HG02938 (cell line): Measurements from ENCODE around the gene ARNT2.

Experiments used
- ATAC-seq: cut with Tn5 transposase; IDR thresholded peaks from one replicate; pipeline ENCODE4 v1.9.1; 2021; ENCODE audit warnings: mild to moderate bottlenecking, moderate library complexity; ENCODE audit not compliant: unreplicated experiment

ARNT2 gene

GRCh38 chr15:80568876-80569605 is 164.9 kb downstream of the ARNT2 start:
- ATAC-seq = no peak

GRCh38 chr15:80569656-80570055 is 165.5 kb downstream of the ARNT2 start:
- ATAC-seq = no peak

- no peak for ATAC-seq
Observed at GRCh38 chr15:80570553-80570952, 166.4 kb downstream of the ARNT2 start.

- no peak for ATAC-seq
Observed at GRCh38 chr15:80572337-80572736, 168.2 kb downstream of the ARNT2 start.

DNA sequence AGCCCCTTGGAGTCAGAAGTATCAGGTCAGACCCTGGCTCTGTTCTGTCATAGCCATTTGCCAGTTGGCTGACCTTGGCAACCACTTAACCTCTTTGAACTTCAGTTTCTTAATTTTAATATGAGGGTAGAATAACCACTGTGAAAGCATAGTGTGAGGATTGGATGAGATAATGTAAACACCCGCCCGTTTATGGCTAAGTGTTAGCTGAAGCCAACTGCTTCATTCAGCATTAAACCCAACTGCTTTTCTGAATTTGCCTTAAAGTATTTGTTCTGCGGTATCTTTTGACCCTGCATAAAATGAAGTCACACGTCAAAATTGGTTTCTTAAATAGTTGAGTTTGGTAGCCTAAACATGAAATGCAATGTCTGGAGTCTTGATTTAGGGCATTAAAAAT is 169.4 kb downstream of the ARNT2 start:
- ATAC-seq = no peak

- ATAC-seq = no peak
Observed at GRCh38 chr15:80574590-80574989, 170.4 kb downstream of the ARNT2 start.

- no peak for ATAC-seq
Observed at GRCh38 chr15:80576519-80577090, 172.4 kb downstream of the ARNT2 start.

GRCh38 chr15:80577552-80578205 is 173.5 kb downstream of the ARNT2 start:
- ATAC-seq = no peak

DNA sequence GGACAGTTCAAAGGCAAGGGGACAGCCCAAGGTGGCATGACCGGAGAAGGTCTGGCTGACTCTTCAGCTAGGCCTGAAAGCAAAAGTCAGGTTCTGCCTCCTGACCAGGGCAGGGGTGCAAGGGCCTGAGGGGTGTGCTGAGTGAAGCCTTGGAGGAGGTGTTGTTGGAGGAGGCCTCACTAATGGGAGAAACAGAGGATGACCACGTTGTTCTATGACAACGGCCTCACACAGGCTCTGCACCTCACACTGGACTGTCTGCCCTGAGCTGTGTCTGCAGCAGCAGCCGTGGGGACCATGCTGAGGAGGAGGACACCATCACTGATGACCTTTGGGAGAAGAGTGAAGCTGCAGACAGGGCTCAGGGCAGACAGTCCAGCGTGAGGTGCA is 174.0 kb downstream of the ARNT2 start:
- no peak for ATAC-seq

GRCh38 chr15:80578871-80579270 is 174.7 kb downstream of the ARNT2 start:
- ATAC-seq = no peak

DNA sequence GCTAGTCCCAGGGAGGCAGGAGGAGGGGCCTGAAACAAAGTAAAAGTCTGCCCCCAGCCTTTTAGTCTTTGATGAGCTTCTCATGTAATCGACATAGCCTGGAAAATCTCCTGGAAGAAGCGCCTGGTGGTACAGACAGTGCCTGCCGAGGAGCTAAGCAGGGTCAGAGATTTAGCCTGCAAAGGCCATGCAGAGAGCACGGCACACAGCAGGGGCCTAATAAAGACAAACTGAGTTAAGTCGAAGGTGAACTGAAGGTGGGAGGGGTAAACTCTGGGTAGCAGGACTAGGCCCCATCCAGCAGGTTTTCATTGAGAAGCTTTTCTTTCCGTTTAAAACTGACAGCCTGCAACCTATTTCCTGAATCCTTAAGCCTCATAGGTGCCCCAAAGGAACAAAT is 175.4 kb downstream of the ARNT2 start:
- ATAC-seq = no peak

- no peak for ATAC-seq
Observed at GRCh38 chr15:80580106-80580505, 175.9 kb downstream of the ARNT2 start.

DNA sequence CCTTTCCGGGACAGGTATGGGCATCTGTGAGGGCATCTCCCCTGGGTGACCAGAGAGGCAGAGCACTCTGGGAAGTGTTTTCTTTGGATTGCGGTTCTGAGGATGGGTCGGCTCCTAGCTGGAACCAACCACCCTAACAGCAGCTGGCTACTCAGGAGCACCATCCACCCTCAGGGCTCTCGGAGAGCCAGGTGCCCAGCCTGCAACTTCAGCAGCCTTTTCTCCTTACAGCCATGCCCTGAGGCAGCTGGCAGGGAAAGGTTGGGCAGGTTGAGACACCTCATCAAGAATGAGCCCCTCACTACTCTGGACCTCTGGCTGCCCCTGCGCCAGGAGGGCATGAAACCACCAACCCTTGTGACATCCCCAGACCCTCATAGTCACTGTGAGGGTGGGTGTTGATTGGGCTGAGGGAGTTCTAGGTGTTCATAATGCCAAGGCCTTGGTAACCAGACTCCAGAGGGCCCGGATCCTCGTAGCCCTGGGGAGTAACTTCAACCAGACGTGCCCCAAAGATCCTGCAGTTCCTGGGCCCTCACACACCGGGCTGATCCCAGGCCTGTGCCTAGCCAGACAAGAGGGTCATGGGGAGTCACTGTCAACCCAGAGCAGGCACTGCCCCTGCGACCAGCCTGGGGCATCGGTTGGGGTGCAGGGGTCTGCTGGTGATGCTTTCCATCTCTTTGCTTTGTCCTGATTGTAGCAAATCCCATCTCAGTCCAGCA is 176.5 kb downstream of the ARNT2 start:
- ATAC-seq = no peak

- no peak for ATAC-seq
Observed at GRCh38 chr15:80581976-80582375, 177.8 kb downstream of the ARNT2 start.

GRCh38 chr15:80582816-80583423 is 178.7 kb downstream of the ARNT2 start:
- ATAC-seq = no peak

DNA sequence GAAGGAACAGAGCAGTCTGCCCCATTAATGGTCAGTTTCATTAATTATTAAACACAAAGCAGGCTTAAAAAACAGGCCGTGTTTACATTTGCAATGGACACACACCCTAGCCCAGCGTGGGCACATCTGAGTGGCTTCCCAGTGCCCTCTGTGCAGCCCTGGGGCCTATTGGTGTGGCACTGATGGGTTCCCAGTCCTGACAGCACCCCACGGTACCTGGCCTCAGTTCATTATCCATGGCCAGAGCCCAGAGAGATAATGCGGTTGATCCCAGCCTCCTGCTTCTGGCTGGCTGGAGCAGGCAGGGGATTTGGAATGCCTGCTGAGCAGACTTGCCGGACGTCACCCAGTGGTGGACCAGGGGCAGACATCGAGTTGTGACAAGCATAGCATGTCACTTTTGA is 180.4 kb downstream of the ARNT2 start:
- ATAC-seq = no peak

GRCh38 chr15:80584973-80585525 is 180.9 kb downstream of the ARNT2 start:
- no peak for ATAC-seq

DNA sequence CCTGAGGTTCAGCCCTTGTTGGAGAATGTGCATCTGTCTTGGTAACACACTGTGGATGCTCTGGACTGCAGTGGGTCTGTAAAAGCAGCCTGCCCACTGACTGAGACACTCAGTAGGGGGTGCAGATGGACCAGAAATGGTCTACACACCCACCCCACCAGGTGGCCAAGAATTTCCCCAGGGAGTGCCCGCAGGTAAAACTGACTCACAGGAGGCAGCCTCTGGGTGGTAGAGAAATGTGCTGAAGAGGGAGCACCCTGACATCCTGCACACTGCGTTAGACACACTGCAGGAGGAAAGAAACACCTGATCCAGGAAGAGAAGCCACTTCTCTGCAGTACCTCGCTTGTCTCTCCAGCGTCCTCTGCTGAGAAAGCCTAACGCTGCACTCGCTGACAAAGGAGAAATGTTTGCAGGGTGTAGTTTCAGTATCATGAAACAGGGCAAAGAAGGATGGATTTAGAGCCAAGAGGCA is 181.4 kb downstream of the ARNT2 start:
- no peak for ATAC-seq

DNA sequence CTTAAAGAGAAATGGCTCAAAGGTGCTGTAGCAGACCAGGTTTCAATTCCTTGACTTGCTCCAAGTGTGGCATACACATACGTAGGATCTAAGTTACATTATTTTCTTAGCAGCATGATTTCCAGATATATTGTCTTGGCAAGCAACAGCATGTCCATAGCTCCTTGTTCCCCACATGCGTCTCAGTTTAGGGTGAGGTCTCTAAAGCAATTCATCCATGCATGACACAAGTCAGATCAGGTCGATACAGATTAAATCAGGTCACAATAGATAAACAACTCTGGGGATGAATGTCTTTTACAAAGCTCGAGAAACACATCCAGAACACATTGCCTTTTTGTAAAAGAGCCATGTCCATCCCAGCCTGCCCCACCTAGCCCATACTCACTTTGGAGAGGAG is 182.0 kb downstream of the ARNT2 start:
- ATAC-seq = no peak

- no peak for ATAC-seq
Observed at GRCh38 chr15:80587007-80587406, 182.8 kb downstream of the ARNT2 start.
